Right ventricle myocardium inferior (tissue), 1 donor: ENCODE data around the gene CRADD. TPM values are rescaled to one million over a fixed set of nuclear protein-coding genes. Genes with fewer than 3 reads are reported as not detected.

Source experiments
- total RNA-seq: library from RNA; stranded (reverse); fragmentation: NEBNext Ultra II Directional; extraction: Animal tissue kit (Norgen Biotek cat#: 25700); gene quantifications from one replicate; pipeline ENCODE4 v1.2.1, GENCODE V29; 2021
- donor health status: DM: no; HTN: yes; CAD: no; lungs with severe emphysema.

The CRADD gene
- total RNA-seq, 1 donor from 2014 or later = 40.3 TPM

Other genes with a start within 250 kb of the CRADD start
- gene UBE2N, start 235.4 kb upstream of the CRADD start, total RNA-seq = 87.1 TPM
- gene MRPL42, start 209.9 kb upstream of the CRADD start, total RNA-seq = 41.5 TPM
- gene SOCS2, start 104.7 kb upstream of the CRADD start, total RNA-seq = 7.2 TPM